Measurements from ENCODE around the gene ANKRD33B. TPM values are rescaled to one million over a fixed set of nuclear protein-coding genes. Genes with fewer than 3 reads are reported as not detected.

Gene ANKRD33B
- total RNA-seq, 1 donor from 2014 or later, result 0.83 TPM

DNA sequence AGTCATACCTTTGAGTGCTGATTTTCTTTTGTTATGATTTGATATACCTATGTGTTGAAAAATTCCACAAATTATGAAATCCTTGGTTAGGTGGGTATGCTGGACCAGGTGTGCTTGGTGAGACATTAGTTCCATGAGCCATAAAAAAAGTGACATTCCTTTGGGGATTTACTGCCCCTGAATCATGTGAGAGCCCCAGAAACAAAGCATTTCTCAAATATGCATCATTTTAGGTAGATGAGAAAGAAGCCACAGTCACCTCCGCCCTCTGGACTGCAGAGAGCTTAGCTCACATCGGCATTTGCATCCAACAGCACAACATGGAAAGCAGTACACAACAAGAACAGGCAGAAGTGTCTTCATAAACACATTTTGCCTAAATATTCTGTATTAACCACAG, 141.9 kb downstream of the ANKRD33B start:
- TF ChIP-seq, protein P1, sequence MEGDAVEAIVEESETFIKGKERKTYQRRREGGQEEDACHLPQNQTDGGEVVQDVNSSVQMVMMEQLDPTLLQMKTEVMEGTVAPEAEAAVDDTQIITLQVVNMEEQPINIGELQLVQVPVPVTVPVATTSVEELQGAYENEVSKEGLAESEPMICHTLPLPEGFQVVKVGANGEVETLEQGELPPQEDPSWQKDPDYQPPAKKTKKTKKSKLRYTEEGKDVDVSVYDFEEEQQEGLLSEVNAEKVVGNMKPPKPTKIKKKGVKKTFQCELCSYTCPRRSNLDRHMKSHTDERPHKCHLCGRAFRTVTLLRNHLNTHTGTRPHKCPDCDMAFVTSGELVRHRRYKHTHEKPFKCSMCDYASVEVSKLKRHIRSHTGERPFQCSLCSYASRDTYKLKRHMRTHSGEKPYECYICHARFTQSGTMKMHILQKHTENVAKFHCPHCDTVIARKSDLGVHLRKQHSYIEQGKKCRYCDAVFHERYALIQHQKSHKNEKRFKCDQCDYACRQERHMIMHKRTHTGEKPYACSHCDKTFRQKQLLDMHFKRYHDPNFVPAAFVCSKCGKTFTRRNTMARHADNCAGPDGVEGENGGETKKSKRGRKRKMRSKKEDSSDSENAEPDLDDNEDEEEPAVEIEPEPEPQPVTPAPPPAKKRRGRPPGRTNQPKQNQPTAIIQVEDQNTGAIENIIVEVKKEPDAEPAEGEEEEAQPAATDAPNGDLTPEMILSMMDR (IDR thresholded peaks at IDR 0.05), result no peak
- no peak for DNase-seq (ENCODE audit: extremely low spot score, unreplicated experiment)
- peaks cover 37% of the 10 kb centered on the region for H3K4me1 Mint-ChIP-seq (ENCODE audit: unreplicated experiment)
- no peak overlapping the region for H3K27ac Mint-ChIP-seq (ENCODE audit: unreplicated experiment)
- H3K9me3 Mint-ChIP-seq (ENCODE audit: unreplicated experiment), result no peaks in the 10 kb centered on the region
- no peaks in the 10 kb centered on the region for H3K27me3 Mint-ChIP-seq (ENCODE audit: unreplicated experiment)
- H3K4me3 Mint-ChIP-seq (ENCODE audit: unreplicated experiment), result no peak overlapping the region
- H3K36me3 Mint-ChIP-seq (ENCODE audit: unreplicated experiment), result peaks cover 2% of the 10 kb centered on the region

DNA sequence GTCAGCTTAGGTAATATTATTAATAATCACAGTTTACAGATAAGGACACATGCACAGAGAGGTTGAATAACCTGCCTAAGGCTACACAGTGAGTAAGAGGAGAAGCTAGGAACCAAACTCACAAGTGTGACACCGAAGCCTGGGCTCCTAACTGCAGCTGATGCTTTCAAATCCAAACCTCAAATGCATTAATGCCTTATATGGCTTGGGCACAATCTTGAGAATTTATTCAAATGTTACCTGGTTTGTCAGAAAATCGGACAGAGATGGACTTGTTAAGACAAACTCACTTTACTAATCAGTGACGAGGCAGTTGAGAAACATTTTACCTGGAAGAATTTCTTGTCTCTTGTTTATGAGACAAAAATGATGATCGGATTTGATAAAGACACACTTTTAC, 142.5 kb downstream of the ANKRD33B start:
- TF ChIP-seq, protein P1 (IDR thresholded peaks at IDR 0.05), result no peak
- no peak for DNase-seq (ENCODE audit: extremely low spot score, unreplicated experiment)
- no peaks in the 10 kb centered on the region for H3K27me3 Mint-ChIP-seq (ENCODE audit: unreplicated experiment)
- peaks cover 2% of the 10 kb centered on the region for H3K36me3 Mint-ChIP-seq (ENCODE audit: unreplicated experiment)
- H3K27ac Mint-ChIP-seq (ENCODE audit: unreplicated experiment), result no peak overlapping the region
- H3K4me1 Mint-ChIP-seq (ENCODE audit: unreplicated experiment), result peaks cover 37% of the 10 kb centered on the region
- H3K4me3 Mint-ChIP-seq (ENCODE audit: unreplicated experiment), result no peak overlapping the region
- H3K9me3 Mint-ChIP-seq (ENCODE audit: unreplicated experiment), result no peaks in the 10 kb centered on the region

Other genes starting within 250 kb of the ANKRD33B start
- 180 and 190 TPM in 2 replicates for gene MARCHF6, start 210.4 kb upstream of the ANKRD33B start, total RNA-seq
- gene ROPN1L, start 122.2 kb upstream of the ANKRD33B start, total RNA-seq, result not detected in 2 replicates
- 168 and 173 TPM in 2 replicates for gene DAP, start 197.2 kb downstream of the ANKRD33B start, total RNA-seq

Measured in osteocyte (in vitro differentiated cells).